ENCODE data around the gene MYOM1. TPM values are rescaled to one million over a fixed set of nuclear protein-coding genes. Genes with fewer than 3 reads are reported as not detected.

MYOM1 gene
- total and polyA plus RNA-seq, 2 donors (not counting 3 experiments of a cell fraction or from before 2014, with no cell fraction given), result 0.08 TPM; not detected in 1

GRCh38 chr18:3035635-3036034 lies 184.1 kb downstream of the MYOM1 start:
- no peaks in the 10 kb centered on the region for H3K9me1 ChIP-seq (replicated peaks; ENCODE audit: control insufficient read depth, extremely low read depth, insufficient read depth, low read length)
- FAIRE-seq (no peak), DNase-seq (ENCODE audit: low read depth, low spot score) (no peak)
- H3K4me3 ChIP-seq (replicated peaks in 1 of 3; ENCODE audit: insufficient read depth in 1 of 3, low read depth in 1 of 3, low read length in 3 of 3), result no peak overlapping the region
- no peak overlapping the region for H2AFZ ChIP-seq (ENCODE audit: low read depth, low read length)
- no peak overlapping the region for H3K9ac ChIP-seq (replicated peaks; ENCODE audit: extremely low read depth, insufficient read depth, low read length)
- dilution Hi-C loops (cut with MboI; ENCODE audit: extremely low pct_ligation_motif_present, low sequenced_read_pairs), result no loop called here
- no peaks in the 10 kb centered on the region for H4K20me1 ChIP-seq (replicated peaks; ENCODE audit: control insufficient read depth, extremely low read depth, insufficient read depth, low read length)
- no peaks in the 10 kb centered on the region for H3K79me2 ChIP-seq (ENCODE audit: control insufficient read depth, insufficient read depth, low read length)
- H3K4me1 ChIP-seq (ENCODE audit: control insufficient read depth, extremely low read depth, insufficient read depth, low read length), result peaks cover 8% of the 10 kb centered on the region
- no peaks in the 10 kb centered on the region for H3K9me3 ChIP-seq (replicated peaks; ENCODE audit: control insufficient read depth, insufficient read depth, low read length)
- no peaks in the 10 kb centered on the region for H3K27me3 ChIP-seq (ENCODE audit: control insufficient read depth in 2 of 2, insufficient read depth in 2 of 2, low read length in 2 of 2)
- BruUV-seq (replicated peaks), result no TSS peak
- TF ChIP-seq EZH2 (IDR thresholded peaks at IDR 0.05; ENCODE audit: borderline replicate concordance, low read depth, low read length, severe bottlenecking), result no peak
- TF ChIP-seq JUN (IDR thresholded peaks at IDR 0.05; ENCODE audit: borderline replicate concordance, insufficient read depth, insufficient read length, low read depth), result no peak
- POLR2A ChIA-PET, result no interaction called here
- no peaks in the 10 kb centered on the region for H3K36me3 ChIP-seq (ENCODE audit: control insufficient read depth in 2 of 2, extremely low read depth in 1 of 2, insufficient read depth in 2 of 2, low read length in 2 of 2)
- intact Hi-C loops (cut with micrococcal nuclease), result no loop called here
- no peak overlapping the region for H3K4me2 ChIP-seq (ENCODE audit: insufficient read depth, low read length)
- CTCF ChIA-PET, result interaction anchor here (1.5 kb wide), 1 partner anchor 28 kb away, joined by 3 read pairs; no protein-coding TSS in a partner anchor
- no peak overlapping the region for H3K27ac ChIP-seq (ENCODE audit: insufficient read depth, low read depth, low read length)

GRCh38 chr18:3032721-3033120 lies 187.0 kb downstream of the MYOM1 start:
- dilution Hi-C loops (cut with MboI; ENCODE audit: extremely low pct_ligation_motif_present, low sequenced_read_pairs) (no loop called here), intact Hi-C loops (cut with micrococcal nuclease) (no loop called here)
- Histone ChIP-seq H3K9me1 (replicated peaks; ENCODE audit: control insufficient read depth, extremely low read depth, insufficient read depth, low read length) (no peaks in the 10 kb centered on the region), H3K79me2 (ENCODE audit: control insufficient read depth, insufficient read depth, low read length) (no peaks in the 10 kb centered on the region), H3K9me3 (replicated peaks; ENCODE audit: control insufficient read depth, insufficient read depth, low read length) (no peaks in the 10 kb centered on the region), H3K27me3 (ENCODE audit: control insufficient read depth in 2 of 2, insufficient read depth in 2 of 2, low read length in 2 of 2) (no peaks in the 10 kb centered on the region), H2AFZ (ENCODE audit: low read depth, low read length) (no peak overlapping the region), H3K27ac (ENCODE audit: insufficient read depth, low read depth, low read length) (no peak overlapping the region), H3K36me3 (ENCODE audit: control insufficient read depth in 2 of 2, extremely low read depth in 1 of 2, insufficient read depth in 2 of 2, low read length in 2 of 2) (no peaks in the 10 kb centered on the region), H3K9ac (replicated peaks; ENCODE audit: extremely low read depth, insufficient read depth, low read length) (no peak overlapping the region), H3K4me3 (replicated peaks in 1 of 3; ENCODE audit: insufficient read depth in 1 of 3, low read depth in 1 of 3, low read length in 3 of 3) (no peak overlapping the region), H3K4me1 (ENCODE audit: control insufficient read depth, extremely low read depth, insufficient read depth, low read length) (peaks cover 17% of the 10 kb centered on the region), H4K20me1 (replicated peaks; ENCODE audit: control insufficient read depth, extremely low read depth, insufficient read depth, low read length) (no peaks in the 10 kb centered on the region), H3K4me2 (ENCODE audit: insufficient read depth, low read length) (no peak overlapping the region)
- DNase-seq (ENCODE audit: low read depth, low spot score) (no peak), FAIRE-seq (no peak)
- BruUV-seq (replicated peaks), result no TSS peak
- POLR2A ChIA-PET, result no interaction called here
- CTCF ChIA-PET, result interaction anchor here (1.7 kb wide), 1 partner anchor 30 kb away, joined by 6 read pairs; no protein-coding TSS in a partner anchor
- TF ChIP-seq MAX (IDR thresholded peaks at IDR 0.05; ENCODE audit: insufficient read depth, insufficient read length) (no peak), CTCF (IDR thresholded peaks at IDR 0.05; ENCODE audit: extremely low read depth in 1 of 2, insufficient read depth in 1 of 2, low read depth in 1 of 2, low read length in 2 of 2) (no peak), JUN (IDR thresholded peaks at IDR 0.05; ENCODE audit: borderline replicate concordance, insufficient read depth, insufficient read length, low read depth) (no peak), POLR2AphosphoS5 (IDR thresholded peaks at IDR 0.05; ENCODE audit: insufficient read depth, low read depth, low read length) (no peak), FOS (IDR thresholded peaks at IDR 0.05; ENCODE audit: borderline replicate concordance, insufficient read depth, low read length) (no peak), GATA2 (IDR thresholded peaks at IDR 0.05; ENCODE audit: insufficient read depth, insufficient read length, low read depth, low read length) (no peak), POLR2A (IDR thresholded peaks at IDR 0.05; ENCODE audit: low read depth, low read length) (no peak), EZH2 (IDR thresholded peaks at IDR 0.05; ENCODE audit: borderline replicate concordance, low read depth, low read length, severe bottlenecking) (no peak), MYC (IDR thresholded peaks at IDR 0.05; ENCODE audit: low read depth, low read length) (no peak)
